Activated T-cell treated with anti-CD3 and anti-CD28 coated beads for 4 hours (primary cell): ENCODE measurements around the gene SPINK9.

Experiments
- DNase-seq: peaks from one replicate; pipeline ENCODE4 v3.0.0-alpha.2; 2020

SPINK9 gene

DNA sequence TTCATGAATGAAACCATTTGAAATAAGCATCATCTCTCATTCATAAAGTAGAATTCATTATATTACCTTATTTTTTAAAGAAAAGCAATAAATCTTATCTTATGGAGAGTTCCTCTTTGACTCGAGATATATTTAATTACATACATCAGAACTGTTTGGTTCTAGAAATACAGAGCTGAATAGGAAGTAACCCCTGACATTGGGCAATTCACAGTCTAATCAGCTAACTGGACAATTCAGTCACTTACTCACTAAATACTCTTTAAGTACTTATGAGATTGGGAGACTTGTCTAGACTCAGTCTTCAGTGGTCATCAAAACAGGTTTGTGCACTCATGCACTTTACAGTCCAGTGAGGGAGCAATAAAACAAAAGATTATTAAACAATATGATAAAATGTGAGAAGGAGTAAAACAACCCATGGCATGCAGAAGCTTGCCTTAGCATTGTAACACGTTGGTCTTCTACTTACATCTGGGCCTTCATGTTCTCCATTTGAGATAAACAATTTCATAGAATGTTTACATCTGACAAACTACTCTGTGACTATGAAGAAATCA, 36.9 kb downstream of the SPINK9 start:
- no peak for DNase-seq

DNA sequence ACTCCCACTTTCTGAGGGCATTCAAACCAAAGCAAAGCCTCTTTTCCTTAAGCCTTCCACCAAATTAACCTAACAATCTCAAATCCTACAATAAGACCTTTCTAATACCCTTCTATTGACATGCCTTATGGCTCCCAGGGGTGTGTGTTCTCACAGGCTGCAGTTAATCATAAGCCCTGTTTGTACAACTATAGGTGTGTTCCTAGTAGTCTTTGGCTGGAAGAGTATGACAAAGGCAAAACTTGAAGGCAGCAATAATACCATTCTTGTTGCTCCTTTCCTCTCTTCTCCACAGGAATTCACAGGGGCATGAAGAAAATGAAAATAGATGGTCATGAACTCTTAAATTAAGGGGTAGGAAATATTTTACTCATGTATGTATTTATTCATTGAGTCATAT, 37.5 kb downstream of the SPINK9 start:
- no peak for DNase-seq

DNA sequence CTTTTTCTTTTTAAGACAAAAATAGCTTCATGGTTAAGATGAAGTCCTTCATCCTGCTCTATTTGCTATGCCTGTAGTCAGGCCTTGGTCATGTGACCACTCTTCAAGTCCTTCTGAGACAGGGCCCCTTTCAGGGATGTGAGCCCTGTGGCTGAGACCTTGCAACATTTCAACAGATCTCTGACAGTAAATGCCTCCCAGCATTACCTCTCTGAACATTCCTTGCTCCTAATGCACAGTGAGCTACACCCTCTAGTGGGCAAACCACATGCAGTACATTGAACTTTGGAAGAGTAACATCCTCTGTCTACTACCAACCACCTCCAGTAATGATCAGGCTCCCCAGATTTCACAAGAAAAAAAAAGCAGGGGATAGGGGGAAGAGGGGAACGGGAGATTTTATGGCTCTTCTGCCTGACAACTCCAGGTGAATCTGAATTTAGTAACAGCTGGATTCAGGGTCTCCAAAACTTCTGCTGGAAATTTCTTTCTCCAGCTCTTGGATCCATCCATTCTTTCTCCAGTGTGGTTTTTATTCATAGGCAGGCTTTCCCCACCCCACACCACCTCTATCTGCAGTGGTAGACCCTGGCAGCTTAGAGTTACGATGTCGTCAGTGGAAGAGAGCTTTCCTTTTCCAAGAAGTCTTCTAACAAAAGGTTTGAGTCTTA, 39.5 kb downstream of the SPINK9 start:
- DNase-seq: no peak

DNA sequence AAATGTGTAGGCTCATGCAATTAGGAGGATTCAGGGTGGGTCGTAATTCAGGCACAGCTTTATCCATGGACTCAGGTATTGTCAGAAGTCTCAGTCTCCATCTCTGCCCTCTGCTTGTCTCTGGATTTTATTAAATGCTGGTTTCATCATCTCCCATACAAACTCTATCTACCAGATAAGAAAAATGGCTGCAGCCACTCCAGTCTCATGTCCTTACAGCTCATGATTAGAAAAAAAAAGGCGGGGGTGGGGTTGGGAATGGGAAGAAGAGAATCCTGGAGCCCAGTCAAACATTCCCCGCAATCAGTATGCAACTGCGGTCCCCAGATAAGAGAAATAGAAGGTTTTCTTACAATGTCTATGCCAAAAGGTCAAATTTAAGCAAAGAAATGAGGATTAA, 40.8 kb downstream of the SPINK9 start:
- no peak for DNase-seq

GRCh38 chr5:148378670-148379069, 43.3 kb downstream of the SPINK9 start:
- DNase-seq: no peak

- no peak for DNase-seq
Observed at GRCh38 chr5:148379340-148379739, 44.0 kb downstream of the SPINK9 start.

DNA sequence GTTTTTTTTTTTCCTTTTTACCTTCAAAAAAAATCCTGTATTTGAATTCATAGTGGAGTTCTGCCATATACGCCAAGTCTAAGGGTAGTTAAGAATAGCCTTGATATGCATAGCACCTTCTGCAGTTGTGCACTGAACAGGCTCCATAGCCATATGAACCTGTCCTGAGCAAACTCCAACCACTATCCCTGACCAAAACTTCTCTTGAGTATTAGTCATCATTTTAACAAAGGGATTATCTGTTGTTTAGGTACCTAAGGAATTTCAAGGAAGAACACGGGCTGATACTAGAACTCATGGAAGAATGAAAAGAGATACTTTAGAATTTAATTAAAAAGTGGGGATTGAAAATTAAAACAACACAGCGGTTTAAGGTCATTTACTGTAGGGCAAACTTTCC, 46.5 kb downstream of the SPINK9 start:
- DNase-seq: no peak

DNA sequence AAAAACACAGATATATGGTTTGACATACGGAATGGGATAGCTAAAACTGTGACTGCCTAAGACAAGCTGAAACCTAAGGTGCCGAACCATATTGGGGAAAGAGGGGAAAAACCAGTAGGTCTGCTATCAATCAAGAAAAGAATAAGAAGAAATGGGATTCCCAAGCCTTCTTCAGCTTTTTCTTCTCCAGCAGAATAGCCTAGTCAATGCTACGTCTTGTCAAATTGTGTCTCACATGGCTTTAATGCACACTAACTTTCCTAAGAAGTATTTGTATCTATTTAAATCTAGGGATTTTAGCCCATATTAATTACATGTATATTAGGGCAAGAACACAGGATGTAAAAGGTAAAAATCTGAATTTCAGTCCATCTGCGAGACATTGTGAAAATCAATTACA, 47.6 kb downstream of the SPINK9 start:
- DNase-seq: no peak

DNA sequence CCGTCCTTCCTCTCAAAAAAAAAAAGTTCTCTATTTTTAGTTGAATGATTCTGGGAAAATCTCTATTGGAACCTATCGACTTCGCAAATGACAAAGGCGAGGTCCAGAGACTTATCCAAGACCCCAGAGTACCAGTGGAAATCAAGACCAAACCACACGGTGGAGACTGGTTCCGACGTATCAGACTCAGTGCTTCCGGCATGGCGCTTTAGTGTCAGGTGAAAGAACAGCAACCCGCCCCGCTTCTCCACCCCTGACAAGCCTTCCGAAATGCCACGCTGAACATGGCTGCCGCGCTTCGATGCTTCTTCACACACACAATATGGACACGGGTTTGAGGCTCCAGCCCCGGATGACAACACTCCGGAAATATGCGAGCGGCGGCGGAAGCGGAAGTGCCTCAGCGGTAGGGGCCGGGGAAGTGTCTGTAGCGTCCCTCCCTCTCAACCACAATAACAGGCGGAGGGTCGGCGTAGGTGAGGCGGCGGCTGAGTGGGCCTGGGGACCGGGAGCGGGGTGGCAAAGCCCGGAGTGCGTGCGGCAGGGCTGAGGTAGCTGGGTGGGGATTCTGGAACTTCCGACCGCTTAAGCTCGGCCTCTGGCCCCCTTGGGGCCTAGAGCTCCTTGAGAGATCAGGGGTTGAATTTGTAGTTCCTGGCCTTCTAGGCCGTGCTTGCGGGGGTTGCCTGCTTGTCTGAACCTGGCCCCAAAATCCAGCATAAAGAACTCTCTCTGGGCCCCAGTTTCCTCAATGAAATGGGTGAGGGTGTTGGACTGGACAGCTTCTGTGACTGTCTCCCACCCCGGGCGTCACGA, 48.4 kb downstream of the SPINK9 start, which contains the start of gene FBXO38:
Gene FBXO38 (plus strand): TSS at position 395 of the 816 bp plus-strand sequence. CDS start 10,819 bp downstream, outside the sequence.
- peak; percentile 94 for DNase-seq

- DNase-seq: no peak
Observed at GRCh38 chr5:148384380-148384737, 49.0 kb downstream of the SPINK9 start.

GRCh38 chr5:148385094-148385493, 49.7 kb downstream of the SPINK9 start:
- no peak for DNase-seq

- DNase-seq: no peak
Observed at GRCh38 chr5:148386041-148386440, 50.7 kb downstream of the SPINK9 start.

DNA sequence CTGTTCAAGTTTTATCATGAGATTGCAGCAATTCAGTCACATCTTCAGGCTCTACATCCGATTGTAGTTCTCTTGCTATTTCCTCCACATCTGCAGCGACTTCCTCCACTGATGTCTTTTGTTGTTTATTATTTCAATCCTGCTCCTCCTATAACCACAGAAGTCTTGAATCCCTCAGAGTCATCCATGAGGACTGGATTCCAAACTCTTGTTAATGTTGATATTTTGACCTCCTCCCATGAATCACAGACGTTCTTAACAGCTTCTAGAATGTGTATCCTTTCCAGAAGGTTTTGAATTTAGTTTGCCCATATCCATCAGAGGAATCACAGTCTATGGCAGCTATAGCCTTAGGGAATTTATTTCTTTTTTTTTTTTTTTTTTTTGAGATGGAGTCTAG, 52.0 kb downstream of the SPINK9 start:
- no peak for DNase-seq

GRCh38 chr5:148388696-148389095, 53.3 kb downstream of the SPINK9 start:
- DNase-seq: no peak
